ENCODE data around the gene PMAIP1.
A peak's percentile ranks its signal among the peaks of the same experiment; 100 is the strongest.

- TF ChIP-seq CTCF (IDR thresholded peaks at IDR 0.05), result no peak
- peak; percentile 51 for TF ChIP-seq POLR2A (IDR thresholded peaks at IDR 0.05)
Measured at GRCh38 chr18:59899298-59900221, at the start of gene PMAIP1.
